ENCODE data around the gene LTB4R2.
"Not testable (repeated sequence)": the region's sequence is repeated elsewhere in the genome, so short reads cannot be mapped to it uniquely, and the experiment has no call there.

The LTB4R2 gene

GRCh38 chr14:24321212-24321975 is 11.5 kb downstream of the LTB4R2 start:
- DNase-seq: no peak

GRCh38 chr14:24322672-24323071 is 12.7 kb downstream of the LTB4R2 start:
- DNase-seq: no peak

GRCh38 chr14:24323341-24323740 is 13.4 kb downstream of the LTB4R2 start:
- DNase-seq: no peak

- DNase-seq: no peak
Observed at GRCh38 chr14:24324024-24324423, 14.1 kb downstream of the LTB4R2 start.

- no peak for DNase-seq
Observed at GRCh38 chr14:24325041-24325530, 15.1 kb downstream of the LTB4R2 start.

GRCh38 chr14:24325963-24326362 is 16.0 kb downstream of the LTB4R2 start:
- DNase-seq: no peak

GRCh38 chr14:24327303-24327702 is 17.4 kb downstream of the LTB4R2 start:
- DNase-seq: peak; percentile 59

GRCh38 chr14:24327914-24328313 is 18.0 kb downstream of the LTB4R2 start:
- DNase-seq: not testable (repeated sequence)

- no peak for DNase-seq
Observed at GRCh38 chr14:24329073-24329663, 19.2 kb downstream of the LTB4R2 start.

- no peak for DNase-seq
Observed at GRCh38 chr14:24329736-24330135, 19.8 kb downstream of the LTB4R2 start.

GRCh38 chr14:24330973-24331674 is 21.2 kb downstream of the LTB4R2 start:
- DNase-seq: no peak

GRCh38 chr14:24331731-24332267 is 21.9 kb downstream of the LTB4R2 start:
- no peak for DNase-seq

GRCh38 chr14:24332268-24332993 is 22.5 kb downstream of the LTB4R2 start:
- DNase-seq: peak; percentile 72

GRCh38 chr14:24334431-24335291 is 24.7 kb downstream of the LTB4R2 start, which contains the start of gene ADCY4:
TSS of gene ADCY4 (minus strand) at chr14:24335071. CDS start at chr14:24334652, 419 bp downstream.
- DNase-seq: no peak

GRCh38 chr14:24335461-24336171 is 25.7 kb downstream of the LTB4R2 start:
- no peak for DNase-seq

- DNase-seq: no peak
Observed at GRCh38 chr14:24337144-24337823, 27.3 kb downstream of the LTB4R2 start.

- no peak for DNase-seq
Observed at GRCh38 chr14:24337824-24338175, 27.9 kb downstream of the LTB4R2 start.

GRCh38 chr14:24338843-24339242 is 28.9 kb downstream of the LTB4R2 start:
- DNase-seq: no peak

- no peak for DNase-seq
Observed at GRCh38 chr14:24339284-24340151, 29.6 kb downstream of the LTB4R2 start, which contains the start of gene RIPK3. TSS of gene RIPK3 (minus strand) at chr14:24339991. CDS start at chr14:24339826, 165 bp downstream.

Measured in KG1 (cell line).